Measurements from ENCODE around the gene C11orf54.
"Not testable (repeated sequence)": the region's sequence is repeated elsewhere in the genome, so short reads cannot be mapped to it uniquely, and the experiment has no call there.

C11orf54 gene

DNA sequence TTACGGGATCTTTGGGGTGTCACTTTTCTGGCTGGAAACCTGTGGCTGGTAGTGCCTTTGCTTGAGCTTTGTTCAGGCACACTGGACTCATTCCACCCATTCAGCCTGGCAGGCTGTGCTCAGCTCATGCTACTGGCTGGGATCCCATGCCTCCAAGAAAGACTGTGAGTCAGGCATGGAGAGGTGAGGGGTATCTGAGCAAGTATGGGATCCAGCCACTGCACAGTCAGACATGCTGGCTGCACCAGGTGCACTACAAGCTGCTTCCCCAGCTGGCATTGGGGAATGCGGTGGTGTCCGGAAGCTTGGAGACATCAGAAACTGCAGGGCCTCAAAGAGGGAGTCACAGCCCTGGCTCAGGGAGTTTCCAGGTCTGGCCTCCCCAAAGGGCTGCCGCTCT lies 30.7 kb downstream of the C11orf54 start:
- DNase-seq, result no peak

DNA sequence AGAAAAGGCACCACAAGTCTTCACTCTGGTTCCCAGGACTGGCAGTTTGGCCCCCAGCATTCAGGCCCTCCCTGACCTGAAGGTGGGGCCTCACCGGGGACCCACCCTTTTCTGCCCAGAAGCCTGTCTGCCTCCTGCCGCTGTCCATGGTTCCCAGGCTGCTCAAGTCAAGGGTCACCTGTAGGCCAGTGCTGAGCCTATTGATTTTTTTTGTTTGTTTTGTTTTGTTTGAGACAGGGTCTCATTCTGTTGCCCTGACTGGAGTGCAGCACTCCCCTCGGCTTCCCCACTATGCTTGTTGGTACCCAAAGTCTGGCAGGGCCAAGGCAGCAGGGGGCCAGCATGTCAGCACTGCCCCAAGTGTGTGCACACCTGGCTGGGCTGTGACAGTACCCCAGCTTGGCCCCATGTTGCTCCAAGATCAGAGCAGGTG lies 31.6 kb downstream of the C11orf54 start:
- no peak for DNase-seq

DNA sequence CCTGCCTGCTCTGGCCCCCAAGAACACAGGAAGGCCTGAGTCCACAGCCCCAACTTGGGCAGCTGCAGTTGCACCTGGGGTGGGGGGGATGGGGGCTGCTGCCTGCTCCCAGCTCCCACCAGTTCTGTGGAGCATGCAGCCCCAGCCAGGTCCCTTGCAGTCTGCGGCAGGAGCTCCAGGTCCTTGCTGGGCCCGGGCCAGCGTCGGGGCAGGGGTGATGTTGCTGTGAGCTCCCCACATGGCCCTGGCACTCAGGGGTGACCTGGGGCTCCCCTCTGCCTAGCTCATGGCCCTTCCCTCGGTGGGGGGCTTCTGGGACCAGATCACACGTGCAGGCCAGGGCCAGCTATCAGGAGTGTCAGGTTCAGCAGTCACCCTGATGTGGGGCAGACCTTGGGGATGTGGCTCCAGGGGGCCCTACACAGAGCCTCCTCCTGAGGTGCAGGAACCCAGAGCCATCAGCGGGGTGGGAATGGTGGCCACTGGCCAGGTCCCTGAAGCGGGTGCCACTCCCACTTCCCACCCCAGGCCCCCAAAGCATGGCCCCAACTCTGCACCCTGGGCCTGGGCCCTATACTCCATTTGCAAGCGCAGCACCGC lies 32.2 kb downstream of the C11orf54 start:
- no peak for DNase-seq

DNA sequence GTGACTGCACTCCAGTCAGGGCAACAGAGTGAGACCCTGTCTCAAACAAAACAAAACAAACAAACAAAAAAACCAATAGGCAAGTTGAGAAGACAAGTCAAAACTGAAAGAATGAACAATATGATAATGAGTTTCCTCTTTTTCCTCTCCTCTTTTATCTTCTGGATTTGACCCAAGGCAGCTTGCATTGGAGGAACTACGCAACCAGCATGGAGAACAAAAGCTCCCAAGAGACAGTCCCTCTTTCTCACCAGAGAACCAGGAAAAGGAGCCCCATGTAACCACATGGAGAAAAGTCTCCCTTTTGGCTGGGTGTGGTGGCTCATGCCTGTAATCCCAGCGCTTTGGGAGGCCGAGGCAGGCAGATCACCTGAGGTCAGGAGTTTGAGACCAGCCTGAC lies 33.1 kb downstream of the C11orf54 start:
- not testable (repeated sequence) for DNase-seq

DNA sequence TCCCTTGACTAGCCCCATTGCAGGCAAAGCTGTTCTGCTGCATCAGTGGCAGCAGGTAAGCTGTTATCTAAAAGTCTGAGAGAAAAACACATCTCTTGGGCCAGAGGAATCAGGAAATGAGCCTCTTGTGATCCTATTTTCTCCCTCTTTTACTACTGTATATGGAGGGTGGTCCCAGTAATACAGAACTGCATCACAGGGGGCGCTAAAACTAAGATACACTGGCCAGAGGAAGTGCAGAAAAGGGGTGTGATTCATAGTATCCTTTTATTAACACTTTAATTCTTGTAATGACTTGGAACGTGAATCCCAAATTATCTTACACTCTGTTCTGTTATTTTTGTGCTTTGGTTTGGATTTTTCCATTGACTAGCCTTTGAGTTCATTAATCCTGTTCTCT lies 33.8 kb downstream of the C11orf54 start:
- no peak for DNase-seq

DNA sequence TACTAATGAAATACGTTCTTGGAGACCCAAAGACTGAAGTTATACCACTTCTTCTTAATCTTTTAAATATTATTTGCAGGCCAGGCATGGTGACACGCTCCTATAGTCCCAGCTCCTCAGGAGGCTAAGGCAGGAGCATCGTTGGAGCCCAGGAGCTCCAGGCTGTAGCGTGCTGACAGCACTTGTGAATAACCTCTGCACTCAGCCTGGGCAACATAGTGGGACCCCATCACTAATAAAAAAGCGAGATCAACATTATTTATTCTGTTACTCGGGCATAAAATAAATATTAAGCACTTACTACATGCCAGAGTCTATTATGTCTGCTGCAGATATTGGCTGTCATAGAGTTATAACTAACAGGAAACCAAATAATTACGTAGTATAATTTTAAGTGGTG lies 41.9 kb downstream of the C11orf54 start:
- no peak for DNase-seq

DNA sequence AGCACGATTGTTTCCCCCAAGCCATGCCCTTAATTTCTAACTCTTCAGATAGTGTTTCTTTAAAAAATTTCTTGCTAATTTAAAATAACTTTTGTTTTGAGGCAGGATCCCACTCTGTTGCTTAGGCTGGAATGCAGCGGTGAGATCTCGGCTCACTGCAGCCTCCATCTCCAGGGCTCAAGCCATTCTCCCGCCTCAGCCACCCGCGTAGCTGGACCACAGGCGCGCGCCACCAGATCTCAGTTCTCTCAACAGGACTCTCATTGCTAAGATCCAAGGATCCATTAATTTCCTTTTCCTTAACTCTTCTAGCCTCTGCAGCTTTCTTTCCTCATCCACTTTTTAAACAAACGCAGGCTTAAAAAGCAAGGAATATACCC lies 42.3 kb downstream of the C11orf54 start:
- DNase-seq, result no peak

DNA sequence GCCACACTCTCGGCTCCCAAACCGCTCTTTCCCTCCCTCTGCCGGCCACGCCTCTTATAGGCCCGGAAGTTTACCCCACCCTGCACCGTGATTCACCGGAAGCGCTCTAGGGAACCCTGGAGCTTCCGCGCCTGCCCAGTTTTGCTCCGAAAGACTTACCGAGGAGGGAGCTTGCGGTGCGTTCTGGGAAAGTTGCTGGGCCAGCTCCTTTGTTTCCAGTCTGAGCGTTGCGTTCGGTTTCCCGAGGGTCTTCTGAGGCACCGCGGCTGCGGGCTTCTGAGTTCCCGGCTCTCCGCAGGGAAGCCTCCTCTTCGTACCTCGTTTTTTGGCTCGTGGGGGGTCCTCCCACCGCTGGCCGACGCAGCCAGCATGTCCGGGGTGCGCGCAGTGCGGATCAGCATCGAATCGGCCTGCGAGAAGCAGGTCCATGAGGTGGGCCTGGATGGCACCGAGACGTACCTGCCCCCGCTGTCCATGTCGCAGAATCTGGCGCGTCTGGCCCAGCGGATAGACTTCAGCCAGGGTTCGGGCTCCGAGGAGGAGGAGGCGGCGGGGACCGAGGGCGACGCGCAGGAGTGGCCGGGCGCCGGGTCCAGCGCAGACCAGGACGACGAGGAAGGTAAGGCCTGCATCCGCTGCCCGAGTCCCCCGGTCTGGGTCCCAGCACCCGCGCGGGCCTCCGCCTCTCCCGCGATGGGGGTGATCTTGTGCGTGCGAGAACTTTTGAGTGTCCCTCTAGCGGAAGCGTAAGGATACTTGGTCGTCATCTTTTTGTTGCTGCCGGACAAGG lies 42.9 kb downstream of the C11orf54 start, which contains the start of gene MED17:
MED17 (plus strand) TSS at position 138 of the 790 bp plus-strand sequence; CDS start at position 370, 232 bp downstream.
- peak; percentile 57 for DNase-seq

DNA sequence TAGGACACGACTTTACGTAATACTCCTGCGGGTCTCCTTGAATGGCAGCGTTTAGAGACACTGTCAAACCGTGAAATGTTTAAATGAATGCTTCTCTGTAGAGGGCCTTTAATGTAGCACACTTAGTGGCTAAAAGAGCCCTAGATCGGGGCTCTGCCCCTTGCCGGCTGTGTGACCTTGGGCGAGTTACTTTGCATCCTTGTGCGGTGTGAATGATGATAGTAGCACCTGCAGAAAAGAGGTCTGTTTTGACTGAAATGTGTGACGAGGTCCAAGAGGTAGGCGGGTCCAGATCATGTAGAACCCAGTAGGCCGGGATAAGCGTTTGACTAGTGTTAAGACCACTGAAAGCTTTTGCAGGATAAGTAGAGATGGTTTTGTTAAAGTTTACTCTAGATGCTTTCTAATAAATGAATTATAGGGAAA lies 43.5 kb downstream of the C11orf54 start:
- DNase-seq, result no peak

DNA sequence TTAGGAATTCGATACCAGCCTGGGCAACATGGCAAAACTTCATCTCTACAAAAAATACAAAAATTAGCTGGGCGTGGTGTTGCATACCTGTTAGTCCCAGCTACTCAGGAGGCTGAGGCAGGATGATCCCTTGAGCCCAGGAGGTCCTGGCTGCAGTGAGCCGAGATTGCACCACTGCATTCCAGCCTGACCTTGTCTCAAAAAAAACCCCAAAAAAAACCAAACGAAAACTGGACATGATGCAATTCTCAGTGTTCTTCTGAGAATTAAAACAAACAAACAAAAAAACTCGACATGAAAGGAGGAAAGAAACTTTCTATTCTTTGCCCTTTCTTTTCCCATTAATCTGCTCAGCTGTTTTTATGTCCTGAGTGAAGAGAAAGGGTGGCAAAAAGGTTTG lies 50.0 kb downstream of the C11orf54 start:
- DNase-seq, result no peak

DNA sequence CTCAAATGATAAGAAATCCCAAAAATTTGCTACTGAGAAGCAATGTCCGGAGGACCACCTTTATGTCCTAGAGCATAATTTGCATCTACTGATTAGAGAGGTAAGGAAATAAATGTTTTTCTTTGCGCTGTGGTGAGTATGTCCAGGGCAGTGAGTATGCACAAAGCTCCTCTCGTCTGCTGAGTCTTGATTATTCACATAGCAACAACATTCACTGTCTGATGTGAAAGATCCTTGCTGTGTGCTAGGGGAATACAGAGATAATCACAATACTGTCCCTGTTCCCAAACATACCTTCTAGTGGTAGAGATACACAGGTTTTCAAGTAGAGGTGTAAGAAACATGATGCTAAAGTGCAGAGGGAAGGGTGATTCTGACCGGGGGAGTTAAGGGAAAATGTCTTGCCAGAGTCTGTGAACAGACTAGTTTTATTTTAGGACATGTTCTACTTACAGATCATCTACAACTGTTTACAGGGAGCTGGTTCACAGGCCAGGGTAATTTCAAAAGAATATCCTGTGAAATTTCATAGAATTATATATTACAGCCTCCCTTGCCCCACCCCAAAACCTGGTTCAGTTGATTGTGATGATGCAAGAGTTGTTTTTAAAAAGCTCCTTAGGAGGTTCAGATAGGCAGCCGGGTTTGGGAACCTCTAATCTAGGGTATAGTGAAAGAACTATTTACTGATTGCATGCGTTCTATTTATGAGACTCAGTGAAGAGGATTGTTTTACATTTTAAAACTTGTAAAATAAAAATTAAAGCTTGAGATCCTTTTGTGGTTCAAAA lies 55.2 kb downstream of the C11orf54 start:
- DNase-seq, result no peak

DNA sequence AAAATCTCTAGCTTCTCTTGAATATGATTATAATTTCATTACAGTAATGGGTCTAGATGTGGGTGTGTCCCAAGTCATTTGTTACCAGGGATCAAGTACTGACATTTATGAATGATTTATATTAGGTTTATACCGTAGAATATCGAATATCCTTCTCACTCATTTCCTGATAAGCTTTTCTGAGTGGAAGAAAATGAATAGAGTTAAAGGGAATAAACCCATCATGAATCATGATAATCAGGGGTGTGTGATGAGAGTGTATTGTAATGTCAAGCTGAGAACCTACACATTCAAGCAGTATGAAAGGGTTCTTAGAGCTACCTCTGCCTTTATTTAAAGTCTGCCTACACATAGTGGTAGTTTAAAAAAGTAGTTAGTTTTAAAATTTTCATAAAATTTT lies 59.9 kb downstream of the C11orf54 start:
- no peak for DNase-seq

DNA sequence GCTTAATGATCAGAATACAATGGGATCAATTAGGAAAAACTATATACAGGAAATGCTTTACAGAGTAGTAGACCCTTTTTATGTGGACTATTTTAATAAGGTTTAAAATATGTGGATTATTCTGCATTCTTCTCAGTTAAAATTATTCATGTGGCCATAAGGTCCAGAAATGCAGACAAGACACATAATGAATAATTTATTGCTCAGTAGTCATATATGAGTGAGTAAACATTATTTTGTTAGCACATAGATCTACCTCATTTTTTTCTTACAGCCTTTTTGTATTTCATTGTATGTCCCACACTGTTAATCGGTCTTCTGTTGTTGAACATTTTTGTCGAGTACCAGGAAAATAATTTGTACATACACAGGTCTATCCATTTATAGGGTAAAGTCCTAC lies 63.4 kb downstream of the C11orf54 start:
- no peak for DNase-seq

DNA sequence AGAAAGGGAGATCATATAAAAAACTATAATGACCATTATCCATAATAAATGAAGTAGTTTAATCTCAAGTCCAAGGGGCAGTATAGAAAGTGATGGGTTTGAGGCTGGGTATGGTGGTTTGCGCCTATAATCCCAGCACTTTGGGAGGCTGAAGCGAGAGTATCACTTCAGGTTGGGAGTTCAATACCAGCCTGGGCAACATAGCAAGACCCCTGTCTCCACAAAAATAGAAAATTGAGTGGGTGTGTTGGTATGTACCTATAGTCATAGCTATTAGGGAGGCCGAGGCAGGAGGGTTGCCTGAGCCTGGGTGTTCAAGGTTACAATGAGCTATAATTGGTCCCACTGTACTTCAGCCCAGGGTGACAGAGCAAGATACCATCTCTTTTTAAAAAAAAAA lies 66.5 kb downstream of the C11orf54 start:
- no peak for DNase-seq

DNA sequence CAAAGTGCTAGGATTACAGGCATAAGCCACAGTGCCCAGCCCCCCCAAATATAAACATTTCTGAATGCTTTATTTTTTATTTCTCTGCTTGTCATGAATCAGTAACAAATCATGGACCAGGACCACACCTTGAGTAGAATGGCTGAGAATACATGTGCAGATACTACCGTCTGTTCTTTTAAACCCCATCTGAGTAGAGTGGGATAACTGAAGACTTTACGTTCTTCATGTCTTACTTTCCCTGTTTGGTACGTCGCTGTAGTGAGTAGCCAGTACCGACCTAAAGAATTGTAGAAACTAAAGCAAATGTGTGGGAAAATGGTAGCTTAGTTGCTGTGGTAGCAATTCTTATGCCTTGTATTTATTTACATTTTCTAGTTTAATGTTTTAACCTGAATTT lies 72.5 kb downstream of the C11orf54 start:
- no peak for DNase-seq

Measured in GOT3 (cell line).